Hepatic stellate cell (primary cell): Measurements from ENCODE around the gene C1orf53.

Source experiments
- DNase-seq: peaks from one replicate; pipeline ENCODE4 v3.0.0; 2011; ENCODE audit warnings: low spot score

C1orf53 gene

DNA sequence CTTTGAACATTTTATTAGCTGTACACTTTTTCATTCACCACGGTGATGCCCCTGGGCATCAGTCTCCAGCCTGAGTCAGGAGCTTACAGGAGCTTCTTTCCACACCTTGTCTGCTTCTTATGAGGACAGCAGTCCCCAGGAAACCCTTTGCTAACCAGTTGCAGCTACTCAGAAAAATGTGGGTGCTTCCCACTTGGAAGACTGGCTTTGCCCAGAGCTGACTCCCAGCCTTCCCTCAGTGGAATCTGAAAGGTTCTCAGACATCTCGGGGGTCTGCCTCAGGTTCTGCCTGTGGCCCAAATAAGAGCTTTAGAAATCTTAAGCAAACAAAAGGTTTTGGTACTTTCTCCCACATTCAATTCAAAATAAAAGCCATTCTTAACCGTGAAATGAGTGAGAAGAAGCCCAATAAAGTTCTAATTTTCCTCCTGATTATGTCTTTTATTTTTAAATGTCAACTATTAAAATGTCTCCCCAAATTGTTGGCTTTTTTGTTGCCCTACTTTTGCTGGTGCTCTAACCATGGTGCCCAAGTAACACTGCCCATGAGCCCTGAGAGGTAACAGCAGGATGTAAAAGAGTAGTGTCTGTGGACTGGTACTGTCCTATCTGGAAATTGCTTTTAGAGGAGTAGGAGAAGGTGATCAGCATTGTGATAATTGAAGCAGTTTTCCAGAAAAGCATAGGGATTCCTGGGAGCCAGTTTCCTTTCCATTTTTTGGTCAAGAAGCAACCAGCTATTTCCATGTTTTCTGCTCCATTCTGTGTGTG, 5.6 kb downstream of the C1orf53 start:
- DNase-seq: no peak

- no peak for DNase-seq
These were observed 6.3 kb downstream of the C1orf53 start for GRCh38 chr1:197908716-197909220.

DNA sequence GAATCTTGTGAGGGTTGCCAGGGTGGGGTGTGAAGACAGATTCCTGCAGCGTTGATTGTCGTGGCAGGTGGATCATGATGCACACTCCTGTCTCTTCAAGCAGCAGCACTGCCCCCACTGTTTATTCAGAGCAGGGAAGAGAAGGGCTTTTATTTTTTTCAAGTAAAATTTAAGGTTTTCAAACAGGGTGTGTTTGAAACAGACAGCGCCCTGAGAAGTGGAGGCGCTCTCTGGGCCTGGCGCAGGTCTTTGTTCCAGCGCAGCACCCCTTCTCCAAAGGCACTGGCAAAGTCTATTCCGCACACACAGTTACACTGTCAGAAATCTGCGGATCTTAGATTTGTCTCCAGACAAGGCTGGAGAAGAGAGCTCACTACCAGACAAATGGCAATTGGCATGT, 7.0 kb downstream of the C1orf53 start:
- DNase-seq: no peak

DNA sequence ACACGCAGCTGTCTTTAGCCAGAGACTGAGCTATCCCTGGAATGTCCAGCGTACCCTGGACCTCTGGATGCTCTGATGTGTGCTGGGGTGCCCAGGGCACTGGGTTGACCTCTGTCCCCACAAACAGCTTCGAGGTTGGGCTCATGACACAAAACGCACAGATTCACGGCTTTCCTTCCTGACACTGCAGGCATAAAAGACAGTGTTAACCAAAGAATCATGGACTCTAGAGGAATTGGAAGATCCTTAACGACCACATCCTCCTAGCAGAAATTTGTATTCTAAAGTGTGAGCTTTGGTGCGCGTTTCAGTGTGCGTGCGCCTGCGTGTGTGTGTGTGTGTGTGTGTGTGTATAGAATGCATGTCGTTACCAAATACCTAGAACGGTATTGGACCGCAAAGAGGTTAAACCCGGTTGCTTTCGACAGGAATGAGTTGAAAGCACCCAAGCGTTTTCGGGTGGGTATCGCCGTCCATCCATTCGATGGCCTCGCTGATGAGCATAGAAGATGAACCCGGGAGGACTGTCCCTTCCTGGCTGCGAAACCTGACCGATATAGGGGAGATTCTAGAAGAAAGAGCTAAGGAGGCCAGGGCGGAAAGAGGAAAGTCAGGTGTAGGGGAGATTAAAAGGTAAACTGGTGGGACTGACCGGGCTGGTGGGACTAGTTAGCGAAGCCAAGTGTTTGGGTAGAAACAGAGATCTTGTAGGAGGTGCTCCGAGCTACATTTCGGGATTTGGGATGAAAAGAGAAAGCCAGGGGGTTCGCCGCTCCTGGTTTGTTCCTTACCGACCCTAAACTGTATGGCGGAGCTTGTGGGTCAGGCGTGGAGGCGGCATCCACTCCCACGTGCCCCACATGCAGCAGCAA, 7.9 kb downstream of the C1orf53 start:
- DNase-seq: no peak

- DNase-seq: no peak
These were observed 8.9 kb downstream of the C1orf53 start for GRCh38 chr1:197911111-197911856.

- no peak for DNase-seq
These were observed 9.6 kb downstream of the C1orf53 start for GRCh38 chr1:197911857-197912696.

DNA sequence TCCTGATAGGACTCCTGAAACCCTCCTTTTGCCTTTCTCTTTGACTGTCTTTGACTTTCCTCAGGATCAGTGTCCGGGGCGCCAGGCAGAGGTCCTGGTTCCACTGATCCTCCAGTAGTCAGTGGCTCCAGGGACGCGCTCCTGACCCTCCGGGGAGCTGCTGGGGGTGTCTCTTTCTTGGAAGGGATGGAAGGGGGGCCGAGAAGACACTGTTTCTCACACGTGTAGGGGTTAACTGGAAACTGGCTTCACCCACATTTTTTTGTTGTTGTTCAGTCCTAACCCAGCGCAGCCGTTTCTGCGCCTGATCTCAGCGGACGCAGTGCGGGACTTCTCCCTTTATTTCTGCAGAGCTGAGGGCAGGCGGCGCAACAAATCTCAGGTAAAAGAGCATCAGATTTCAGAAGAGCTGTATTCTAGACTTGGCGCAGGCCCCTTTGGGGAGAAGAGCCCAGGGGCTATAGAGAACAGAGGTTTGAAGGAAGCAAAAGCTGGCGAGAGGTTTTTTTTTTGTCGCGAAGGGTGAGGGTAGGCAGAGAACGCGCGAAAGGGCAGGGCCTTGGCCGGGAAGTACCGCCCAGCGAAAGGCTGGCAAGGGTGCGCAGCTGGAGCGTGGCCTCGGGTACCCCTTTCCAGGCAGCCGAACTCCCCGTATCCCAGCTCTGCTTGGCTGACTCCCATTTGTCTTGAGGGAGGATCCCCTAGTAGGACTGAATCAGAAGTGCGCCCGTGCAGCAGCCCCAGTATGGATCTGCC, 10.5 kb downstream of the C1orf53 start:
- no peak for DNase-seq

GRCh38 chr1:197913495-197914276, 11.3 kb downstream of the C1orf53 start:
- DNase-seq: no peak

DNA sequence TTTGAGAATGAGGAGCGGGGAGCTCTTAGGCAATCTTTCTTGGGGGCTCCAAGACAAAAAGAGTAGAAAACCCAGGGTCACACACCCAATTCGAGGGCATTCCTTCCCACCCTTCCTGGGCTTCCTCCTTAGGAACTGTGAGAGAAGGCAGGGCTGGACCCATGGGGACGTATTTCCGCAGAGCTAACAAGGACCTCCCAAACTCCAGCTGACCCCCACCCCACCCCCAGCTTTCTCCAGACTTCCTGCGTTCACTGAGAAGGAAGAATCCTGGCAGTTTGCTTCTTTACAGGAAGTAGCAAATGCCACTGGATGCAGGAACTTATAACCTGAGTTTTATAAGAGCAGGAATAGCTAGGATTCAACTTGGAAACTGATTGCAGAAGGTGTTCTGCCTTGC, 12.1 kb downstream of the C1orf53 start:
- DNase-seq: no peak

- DNase-seq: no peak
These were observed 12.9 kb downstream of the C1orf53 start for GRCh38 chr1:197915260-197915861.

GRCh38 chr1:197915862-197916499, 13.6 kb downstream of the C1orf53 start:
- peak; percentile 75 for DNase-seq

GRCh38 chr1:197916500-197916983, 14.1 kb downstream of the C1orf53 start:
- DNase-seq: no peak

DNA sequence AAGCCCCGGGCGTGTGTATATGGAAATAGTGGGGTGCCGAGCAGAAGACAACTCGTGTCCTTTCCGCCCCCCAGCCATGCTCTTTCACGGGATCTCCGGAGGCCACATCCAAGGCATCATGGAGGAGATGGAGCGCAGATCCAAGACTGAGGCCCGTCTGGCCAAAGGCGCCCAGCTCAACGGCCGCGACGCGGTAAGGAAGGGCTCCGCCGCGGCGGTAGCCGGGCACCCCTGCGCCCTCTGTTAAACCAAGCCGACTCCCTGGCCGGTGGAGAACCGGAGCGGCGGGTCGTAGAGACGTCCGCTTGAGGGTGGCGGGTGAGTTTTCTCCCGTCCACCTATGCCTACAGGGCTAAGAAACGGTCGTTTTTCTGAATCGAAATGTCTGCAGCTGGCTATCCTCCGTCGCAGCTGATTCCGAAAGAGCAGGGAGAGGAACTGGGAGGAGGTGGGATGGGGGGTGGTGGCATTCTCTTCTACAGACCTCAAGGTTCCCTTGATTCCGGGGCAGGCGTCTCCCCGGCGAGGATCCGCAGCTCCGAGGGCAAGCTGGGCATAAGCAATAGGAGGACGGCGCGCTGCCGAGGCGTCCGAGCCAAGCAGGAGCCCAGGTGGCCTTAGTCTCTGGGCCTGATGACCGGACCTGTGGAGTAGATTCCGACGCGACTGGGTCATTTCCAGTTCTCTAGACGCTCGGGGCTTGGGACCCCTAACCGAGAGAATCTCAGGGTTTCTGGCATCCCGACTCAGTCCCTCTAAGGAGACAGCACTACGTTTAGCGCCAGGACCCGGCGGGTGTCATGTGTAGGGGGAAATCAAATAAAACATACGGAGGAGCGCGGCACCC, 15.6 kb downstream of the C1orf53 start:
- DNase-seq: no peak

- DNase-seq: no peak
These were observed 16.4 kb downstream of the C1orf53 start for GRCh38 chr1:197918807-197919345.

DNA sequence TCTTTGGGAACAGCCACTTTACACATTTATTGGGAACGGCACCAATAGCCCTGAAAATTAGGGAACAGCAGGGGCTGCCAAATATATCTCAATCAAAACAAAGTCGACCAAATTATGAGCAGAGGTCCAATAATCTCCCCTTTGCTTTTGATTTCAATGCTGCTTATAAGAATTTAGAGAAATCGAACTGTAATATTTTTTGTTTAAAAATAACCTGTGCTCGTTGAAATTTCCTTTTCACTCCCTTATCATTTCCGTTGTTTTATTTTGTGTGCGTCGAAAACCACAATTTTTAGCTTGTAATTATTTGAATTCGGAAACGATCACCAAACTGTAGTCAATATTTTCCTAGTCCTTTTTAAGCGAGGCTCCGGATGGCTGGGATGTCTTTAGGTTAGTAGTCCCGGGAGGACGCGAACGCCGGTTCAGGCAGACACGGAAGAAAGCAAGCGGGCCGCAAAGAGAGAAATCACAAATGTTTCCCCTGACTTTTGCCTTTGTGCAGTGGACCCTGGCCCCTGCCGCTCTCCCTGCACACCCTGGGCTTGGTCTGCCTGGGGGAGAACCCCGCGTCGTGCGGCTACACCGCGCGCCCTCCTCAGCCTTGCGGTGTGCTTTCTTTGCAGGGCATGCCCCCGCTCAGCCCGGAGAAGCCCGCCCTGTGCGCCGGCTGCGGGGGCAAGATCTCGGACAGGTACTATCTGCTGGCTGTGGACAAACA, 17.1 kb downstream of the C1orf53 start:
- DNase-seq: no peak

DNA sequence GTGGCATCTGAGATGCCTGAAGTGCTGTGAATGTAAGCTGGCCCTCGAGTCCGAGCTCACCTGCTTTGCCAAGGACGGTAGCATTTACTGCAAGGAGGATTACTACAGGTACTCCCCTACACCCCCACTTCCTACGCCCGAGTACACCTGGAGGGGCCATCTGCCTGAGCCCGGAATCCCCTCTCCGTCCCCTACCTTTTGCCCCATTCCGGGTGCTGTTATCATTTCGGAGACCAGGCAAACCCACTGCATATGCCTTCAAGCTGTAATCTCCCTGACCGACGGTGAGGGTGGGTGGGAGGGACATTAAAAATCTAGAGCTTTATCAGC, 17.6 kb downstream of the C1orf53 start:
- DNase-seq: no peak
